Activated CD4-positive, alpha-beta T cell treated with anti-CD3 and anti-CD28 coated beads, Interleukin-10, Interleukin-2, amounts not matched to agents 100 ng/mL and 50 ng/mL, durations not matched to agents 16 hours and 8 hours (primary cell): ENCODE results near the gene MIA.
"Not testable (repeated sequence)": the region's sequence is repeated elsewhere in the genome, so short reads cannot be mapped to it uniquely, and the experiment has no call there.

Source experiments
- DNase-seq: peaks from one replicate; pipeline ENCODE4 v3.0.0-alpha.2; 2020

Gene MIA

DNA sequence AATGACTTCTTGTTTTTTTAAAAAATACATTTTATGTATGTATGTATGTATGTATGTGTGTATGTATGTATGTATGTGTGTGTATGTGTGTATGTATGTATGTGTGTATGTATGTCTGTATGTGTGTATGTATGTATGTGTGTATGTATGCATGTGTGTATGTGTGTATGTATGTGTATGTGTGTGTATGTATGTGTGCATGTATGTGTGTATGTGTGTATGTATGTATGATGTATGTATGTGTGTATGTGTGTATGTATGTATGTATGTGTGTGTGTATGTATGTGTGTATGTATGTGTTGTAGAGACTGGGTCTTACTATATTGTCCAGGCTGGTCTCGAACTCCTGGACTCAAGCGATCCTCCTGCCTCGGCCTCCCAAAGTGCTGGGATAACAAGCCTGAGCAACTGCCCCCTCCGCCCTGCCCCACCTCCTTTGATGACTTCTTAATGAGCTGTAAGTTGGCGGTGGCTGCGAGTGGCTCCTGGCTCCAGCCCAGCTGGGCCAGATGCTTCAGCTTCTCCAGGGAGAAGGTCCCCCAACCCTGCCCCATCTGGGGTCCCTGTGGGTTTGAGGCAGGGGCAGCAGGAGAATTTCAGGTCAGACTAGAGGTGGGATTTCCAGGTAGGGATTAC, 50.3 kb downstream of the MIA start:
- not testable (repeated sequence) for DNase-seq

DNA sequence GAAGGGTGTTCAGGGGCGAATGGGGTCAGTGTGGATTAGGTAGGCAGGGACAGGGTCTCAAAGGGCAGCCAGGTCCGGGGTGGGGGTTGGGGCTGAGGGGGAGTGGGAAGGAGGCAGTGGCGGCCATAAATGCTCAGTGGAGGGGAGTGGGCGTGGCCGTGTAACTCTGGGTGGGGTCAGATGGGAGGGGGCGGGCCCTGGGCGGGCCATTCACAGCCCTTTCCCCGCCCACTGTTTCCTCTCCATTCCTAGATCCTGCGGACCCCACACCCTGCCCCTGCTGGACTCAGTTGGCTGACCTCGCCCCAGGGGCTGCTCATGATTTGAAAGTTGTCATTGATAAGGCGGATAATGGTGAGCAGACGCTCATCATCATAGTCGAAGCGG, 51.0 kb downstream of the MIA start:
- DNase-seq = not testable (repeated sequence)

DNA sequence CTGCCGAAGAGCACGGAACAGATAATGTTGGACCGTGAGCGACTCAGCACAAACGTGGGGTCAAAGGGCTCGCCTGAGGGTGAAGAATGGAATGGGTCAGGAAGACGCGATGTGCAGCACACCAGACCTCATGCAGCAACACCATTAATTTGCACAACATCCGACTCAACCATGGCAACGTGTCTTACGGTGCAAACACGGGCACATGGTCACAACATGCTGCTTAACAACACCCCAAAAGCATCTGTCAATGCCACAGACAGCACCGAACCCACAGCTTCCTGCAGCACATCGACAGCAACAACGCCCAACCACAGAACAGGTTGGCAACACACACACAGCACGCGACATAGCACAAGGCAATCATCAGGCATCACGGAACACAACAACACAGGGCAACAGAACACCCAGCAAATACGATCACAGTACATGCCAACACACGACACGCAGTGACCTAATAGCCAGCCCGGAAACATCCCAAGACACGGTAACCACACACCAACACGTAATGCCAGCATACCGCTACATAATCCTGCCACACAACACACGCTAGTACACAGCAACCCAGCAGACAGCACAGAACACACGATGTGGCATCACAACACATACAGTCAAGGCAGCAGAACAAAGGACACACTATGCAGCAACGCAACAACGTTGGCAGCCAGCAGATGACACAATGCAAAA, 51.5 kb downstream of the MIA start:
- DNase-seq = not testable (repeated sequence)
